Measurements from ENCODE around the gene HIVEP3.

DNA sequence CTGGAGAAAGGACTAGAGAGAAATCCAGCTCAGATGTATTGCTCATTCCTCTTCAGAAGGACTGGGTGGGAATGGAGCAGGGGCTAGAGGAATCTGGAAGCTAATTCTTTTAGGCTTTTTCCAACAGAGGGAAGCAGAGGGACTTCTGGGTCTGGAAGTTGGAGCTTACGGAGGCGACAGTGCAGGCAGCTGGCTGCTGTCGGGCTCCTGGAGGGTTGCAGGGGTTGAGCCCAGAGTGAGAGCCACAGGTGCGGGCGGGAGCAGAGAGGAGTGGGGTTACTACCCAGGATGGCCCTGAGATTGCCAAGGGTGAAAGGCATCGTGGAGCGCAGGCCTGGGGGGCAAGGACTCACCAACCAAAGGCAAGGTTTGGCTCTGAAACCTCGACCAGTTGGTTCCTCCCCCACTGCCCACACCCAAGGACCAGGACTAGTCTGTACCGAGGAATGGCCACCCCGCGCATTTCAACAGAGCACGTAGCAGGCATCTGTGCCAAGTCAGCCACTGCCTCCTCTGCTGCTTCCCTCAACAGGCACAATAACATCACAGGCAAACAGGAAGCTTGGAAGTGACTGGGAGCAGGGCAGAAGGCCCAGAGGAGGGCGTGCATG, 411.5 kb downstream of the HIVEP3 start:
- TF ChIP-seq, protein P1, sequence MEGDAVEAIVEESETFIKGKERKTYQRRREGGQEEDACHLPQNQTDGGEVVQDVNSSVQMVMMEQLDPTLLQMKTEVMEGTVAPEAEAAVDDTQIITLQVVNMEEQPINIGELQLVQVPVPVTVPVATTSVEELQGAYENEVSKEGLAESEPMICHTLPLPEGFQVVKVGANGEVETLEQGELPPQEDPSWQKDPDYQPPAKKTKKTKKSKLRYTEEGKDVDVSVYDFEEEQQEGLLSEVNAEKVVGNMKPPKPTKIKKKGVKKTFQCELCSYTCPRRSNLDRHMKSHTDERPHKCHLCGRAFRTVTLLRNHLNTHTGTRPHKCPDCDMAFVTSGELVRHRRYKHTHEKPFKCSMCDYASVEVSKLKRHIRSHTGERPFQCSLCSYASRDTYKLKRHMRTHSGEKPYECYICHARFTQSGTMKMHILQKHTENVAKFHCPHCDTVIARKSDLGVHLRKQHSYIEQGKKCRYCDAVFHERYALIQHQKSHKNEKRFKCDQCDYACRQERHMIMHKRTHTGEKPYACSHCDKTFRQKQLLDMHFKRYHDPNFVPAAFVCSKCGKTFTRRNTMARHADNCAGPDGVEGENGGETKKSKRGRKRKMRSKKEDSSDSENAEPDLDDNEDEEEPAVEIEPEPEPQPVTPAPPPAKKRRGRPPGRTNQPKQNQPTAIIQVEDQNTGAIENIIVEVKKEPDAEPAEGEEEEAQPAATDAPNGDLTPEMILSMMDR (IDR thresholded peaks at IDR 0.05), result no peak
- no peak for TF ChIP-seq POLR2A (IDR thresholded peaks at IDR 0.05)

All from body of pancreas (tissue), 4 donors.